ENCODE results near the gene ZEB2.
A peak's percentile ranks its signal among the peaks of the same experiment; 100 is the strongest.
"Not testable (repeated sequence)": the region's sequence is repeated elsewhere in the genome, so short reads cannot be mapped to it uniquely, and the experiment has no call there.

ZEB2 gene

GRCh38 chr2:144381716-144382115 lies 138.2 kb downstream of the ZEB2 start:
- no peak for DNase-seq (ENCODE audit: low spot score)

DNA sequence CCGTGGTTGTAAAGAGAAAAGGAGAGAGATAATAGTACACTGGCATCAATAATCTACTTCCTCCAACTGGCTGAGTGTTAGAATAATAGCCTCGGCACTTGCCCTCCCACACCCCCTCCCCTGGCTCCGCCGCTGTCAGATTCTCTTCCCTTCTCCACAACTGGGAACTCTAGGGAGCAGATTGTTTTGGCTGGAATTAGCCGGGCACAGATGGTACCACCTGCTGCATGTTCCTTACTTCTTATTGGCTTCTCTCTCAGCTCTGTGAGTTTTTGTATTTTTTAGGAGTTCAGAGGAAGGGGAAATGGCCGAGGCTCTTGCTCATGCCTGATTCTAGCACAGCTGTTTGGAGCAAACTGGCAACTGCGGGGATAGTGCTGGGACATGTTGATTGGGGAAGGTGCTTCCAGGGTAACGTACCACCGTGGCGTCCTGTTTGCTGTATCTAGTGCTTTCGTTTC lies 140.0 kb downstream of the ZEB2 start:
- no peak for DNase-seq (ENCODE audit: low spot score)

GRCh38 chr2:144378551-144378950 lies 141.4 kb downstream of the ZEB2 start:
- no peak for DNase-seq (ENCODE audit: low spot score)

DNA sequence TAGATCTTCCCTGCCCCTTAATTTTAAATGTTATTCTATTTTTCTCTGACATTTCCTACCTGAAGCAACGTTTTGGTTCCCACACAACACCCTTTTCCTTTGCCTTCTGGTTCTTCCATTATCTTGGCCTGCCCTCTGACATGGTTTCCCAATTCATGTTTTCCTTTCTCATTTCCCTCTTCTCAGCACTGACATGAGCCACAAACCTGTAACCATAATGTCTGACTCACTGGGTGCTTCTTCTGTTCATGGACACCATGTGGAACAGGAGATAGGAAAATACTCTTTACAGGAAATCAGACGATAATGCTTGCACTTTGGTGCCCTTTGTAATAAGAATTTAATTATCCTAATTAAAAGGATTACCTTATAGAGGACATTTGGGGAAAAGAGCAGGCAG lies 142.0 kb downstream of the ZEB2 start:
- DNase-seq (ENCODE audit: low spot score): no peak

- no peak for DNase-seq (ENCODE audit: low spot score)
Measured at GRCh38 chr2:144376926-144377325, 143.0 kb downstream of the ZEB2 start.

- no peak for DNase-seq (ENCODE audit: low spot score)
Measured at GRCh38 chr2:144376460-144376859, 143.5 kb downstream of the ZEB2 start.

- DNase-seq (ENCODE audit: low spot score): no peak
Measured at GRCh38 chr2:144374163-144374661, 145.7 kb downstream of the ZEB2 start.

DNA sequence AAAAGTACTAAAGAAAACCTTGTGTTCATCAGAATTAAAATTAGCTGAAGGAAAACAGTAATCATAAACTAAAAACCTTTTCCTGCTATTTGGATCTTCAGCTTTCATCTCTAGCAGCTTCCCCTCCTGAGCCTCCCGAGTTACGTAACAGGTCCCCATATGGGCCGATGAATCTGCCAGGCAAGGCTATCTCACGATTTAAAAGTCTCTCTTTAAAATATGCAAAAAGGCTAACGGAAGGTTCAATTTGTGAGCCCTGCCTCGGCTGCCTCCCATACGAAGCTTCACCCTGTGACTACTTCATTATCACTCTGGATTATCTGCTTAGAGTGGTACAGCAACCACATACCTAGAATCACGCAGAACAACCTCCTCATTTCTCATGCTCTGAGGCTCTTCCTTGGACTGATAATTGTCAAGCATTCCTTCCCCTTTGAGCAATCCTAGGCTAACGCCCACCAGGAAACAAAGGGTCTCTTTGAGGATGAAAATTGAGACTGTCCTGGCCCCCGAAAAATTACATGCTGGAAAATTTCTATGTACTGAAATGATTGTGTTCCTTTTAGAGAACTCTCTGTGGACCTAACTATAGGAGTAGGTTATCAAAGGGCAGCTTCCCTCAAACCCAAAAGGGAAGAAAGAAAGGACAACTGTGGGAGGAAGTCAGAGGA lies 147.4 kb downstream of the ZEB2 start:
- DNase-seq (ENCODE audit: low spot score): peak; percentile 72

- DNase-seq (ENCODE audit: low spot score): no peak
Measured at GRCh38 chr2:144370937-144371584, 148.9 kb downstream of the ZEB2 start.

DNA sequence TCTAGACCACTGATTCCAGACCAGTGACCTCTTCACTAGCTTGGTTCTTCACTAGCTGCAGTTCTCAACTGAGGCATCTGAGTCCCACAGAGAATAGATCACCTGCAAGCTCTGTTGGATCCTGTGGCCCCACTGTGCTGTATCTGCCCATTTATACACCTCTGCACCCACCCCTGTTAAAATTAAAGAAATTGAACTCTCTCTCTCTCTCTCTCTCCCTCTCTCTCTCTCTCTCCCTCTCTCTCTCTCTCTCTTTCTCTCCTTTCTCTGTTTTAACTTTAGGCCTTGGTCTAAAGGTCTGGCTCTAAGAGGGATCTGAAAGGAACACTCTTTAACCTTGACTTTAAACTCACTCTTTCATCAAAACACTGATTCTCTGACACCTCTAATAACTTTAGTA lies 150.5 kb downstream of the ZEB2 start:
- DNase-seq (ENCODE audit: low spot score): no peak

DNA sequence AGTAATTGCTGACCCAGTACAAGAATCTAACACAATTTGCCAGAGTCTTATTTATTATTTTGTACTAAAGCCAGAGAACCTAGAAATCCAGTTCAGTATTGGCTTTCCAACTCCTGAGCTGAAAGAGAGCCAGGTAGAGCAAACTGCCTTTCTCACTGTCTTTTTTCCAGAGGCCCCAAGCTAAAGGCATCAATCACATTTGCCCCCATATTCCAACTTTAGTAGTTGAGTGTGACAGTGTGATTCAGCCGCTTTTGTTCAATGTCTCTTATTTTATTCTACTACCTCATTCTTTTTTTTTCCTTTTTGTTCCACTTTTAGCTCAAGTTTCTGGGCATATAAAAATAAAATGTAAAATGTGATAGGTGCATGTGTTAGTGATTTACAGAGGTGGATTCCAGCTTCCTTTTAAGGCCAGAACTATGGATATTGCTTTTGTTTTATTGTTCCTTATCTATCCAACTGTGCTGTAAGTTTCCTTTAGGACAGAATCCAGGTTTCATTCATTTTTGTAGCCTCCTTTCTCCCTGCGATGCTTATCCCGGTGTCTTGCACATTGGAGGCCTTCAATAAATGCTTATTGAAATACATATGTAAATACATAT lies 153.0 kb downstream of the ZEB2 start:
- DNase-seq (ENCODE audit: low spot score): no peak

DNA sequence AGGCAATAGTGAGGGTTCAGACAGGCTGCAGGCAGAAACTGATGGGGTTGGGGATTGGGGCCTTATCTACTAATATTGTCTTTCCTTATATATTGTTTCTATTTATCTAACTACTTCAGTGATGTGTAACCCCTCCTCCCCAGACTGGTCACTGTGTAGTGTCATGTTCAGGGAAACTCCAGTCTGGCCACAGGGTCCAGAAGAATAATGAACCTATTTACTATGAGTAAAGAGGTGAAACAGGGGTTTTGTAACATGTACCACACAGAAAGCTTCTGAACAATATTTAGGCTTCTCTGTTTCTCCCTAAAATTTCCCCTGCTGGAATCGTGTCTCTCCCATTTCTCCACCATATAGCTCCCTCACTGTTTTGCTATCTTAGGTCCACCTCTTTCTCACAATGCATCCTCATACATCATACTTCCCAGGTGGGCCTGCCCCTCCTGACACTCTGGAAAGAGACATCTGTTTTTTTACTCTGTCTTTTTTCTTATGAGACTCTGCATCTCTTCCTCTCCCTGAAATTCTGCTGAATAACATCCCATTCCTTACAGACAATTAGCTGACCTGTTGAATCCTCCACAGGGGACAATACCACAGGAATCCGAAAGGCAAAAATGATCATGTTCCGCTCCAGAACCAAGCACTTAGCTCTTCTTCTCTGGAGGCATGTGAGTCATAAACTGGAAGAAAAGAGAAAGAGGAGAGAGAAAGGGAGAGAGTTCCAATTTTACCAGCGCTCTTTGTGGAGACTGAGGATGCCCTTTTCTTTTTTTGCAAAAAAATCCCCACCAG lies 154.8 kb downstream of the ZEB2 start:
- DNase-seq (ENCODE audit: low spot score): peak; percentile 17

DNA sequence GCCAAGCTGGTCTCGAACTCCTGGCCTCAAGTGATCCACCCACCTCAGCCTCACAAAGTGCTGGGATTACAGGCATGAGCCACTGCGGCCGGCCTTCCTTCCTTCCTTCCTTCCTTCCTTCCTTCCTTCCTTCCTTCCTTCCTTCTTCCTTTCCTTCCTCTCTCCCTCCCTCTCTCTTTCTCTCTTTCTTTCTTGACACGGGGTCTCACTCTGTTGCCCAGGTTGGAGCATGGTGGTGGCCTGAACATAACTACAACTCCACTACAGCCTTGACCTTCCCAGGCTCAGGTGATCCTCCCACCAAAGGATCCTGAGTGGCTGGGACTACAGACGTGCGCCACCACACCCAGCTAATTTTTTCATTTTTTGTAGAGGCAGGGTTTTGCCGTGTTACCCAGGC lies 155.7 kb downstream of the ZEB2 start:
- not testable (repeated sequence) for DNase-seq (ENCODE audit: low spot score)

DNA sequence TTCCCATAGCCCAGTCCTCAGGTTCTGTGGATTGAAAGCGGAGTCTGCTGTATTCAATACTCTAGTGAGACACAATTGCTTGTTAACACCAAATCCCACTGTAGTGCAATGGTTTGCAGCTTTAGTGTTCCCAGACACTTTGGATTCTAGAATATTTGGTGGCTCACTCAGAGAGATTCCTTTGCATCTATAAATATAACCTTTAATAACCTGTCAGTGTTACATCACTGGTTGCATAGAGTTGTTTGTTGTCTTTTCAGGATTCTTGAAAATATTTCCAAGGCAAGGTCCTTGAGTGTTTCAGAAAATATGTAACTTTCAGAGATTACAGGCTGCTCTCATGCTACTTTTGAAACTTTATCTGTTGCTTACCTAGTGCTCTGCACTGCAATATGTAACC lies 157.5 kb downstream of the ZEB2 start:
- DNase-seq (ENCODE audit: low spot score): no peak

- no peak for DNase-seq (ENCODE audit: low spot score)
Measured at GRCh38 chr2:144361742-144362141, 158.2 kb downstream of the ZEB2 start.

GRCh38 chr2:144359684-144360083 lies 160.2 kb downstream of the ZEB2 start:
- no peak for DNase-seq (ENCODE audit: low spot score)

GRCh38 chr2:144358979-144359541 lies 160.9 kb downstream of the ZEB2 start:
- DNase-seq (ENCODE audit: low spot score): no peak

DNA sequence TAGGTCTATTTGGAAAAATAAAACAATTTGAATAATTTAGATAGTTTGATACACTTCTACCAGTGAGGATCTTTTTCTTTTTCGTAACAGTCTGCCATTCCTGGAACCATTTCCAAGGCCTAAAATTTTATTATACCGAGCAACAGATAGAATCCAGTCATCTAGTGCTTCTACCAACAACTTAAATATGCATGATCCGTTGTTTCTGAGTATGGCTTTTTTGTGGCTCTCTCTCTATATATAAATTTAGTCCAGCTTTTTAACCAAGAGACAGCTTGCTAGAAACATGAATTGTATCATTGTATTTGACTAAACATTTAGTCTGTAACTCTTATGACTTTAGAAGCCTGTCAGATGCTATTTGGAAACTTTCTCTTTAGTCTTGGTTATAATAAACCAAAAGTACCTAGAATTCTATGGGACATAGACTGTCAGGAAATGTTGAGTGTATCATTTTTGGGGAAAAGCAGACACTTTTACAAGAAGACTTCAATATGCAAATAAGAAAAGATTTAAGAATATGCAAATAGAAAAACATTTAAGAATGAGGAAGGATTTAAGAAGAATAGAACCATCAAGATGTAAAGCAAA lies 161.4 kb downstream of the ZEB2 start:
- DNase-seq (ENCODE audit: low spot score): no peak

- no peak for DNase-seq (ENCODE audit: low spot score)
Measured at GRCh38 chr2:144357623-144358373, 162.1 kb downstream of the ZEB2 start.

DNA sequence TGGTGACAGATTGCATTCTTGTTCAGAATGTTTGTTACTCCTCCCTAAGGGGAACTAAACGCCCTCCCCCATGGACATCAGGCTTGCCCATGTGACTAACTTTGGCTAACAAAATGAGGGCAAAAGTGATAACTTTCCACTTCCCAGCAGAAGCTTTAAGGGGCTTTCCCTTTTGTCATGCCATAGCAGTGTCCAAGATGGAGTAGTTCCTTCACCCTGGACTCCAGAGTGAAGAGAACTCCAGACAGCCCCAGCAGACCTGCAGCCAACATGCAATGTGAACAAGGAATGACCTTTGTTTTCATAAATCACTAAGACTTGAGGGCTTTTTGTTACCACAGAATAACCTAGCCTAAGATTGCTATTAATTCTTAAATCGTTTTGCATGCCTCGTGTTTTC lies 163.5 kb downstream of the ZEB2 start:
- DNase-seq (ENCODE audit: low spot score): no peak

GRCh38 chr2:144354953-144355352 lies 165.0 kb downstream of the ZEB2 start:
- DNase-seq (ENCODE audit: low spot score): no peak
